DMS114 treated with DMSO at 0.1 percent for 48 hours (cell line): ENCODE results near the gene RALGAPA1.
"Not testable (repeated sequence)": the region's sequence is repeated elsewhere in the genome, so short reads cannot be mapped to it uniquely, and the experiment has no call there.

ENCODE experiments used
- DNase-seq: peaks from one replicate; lab custom pipeline; 2025; ENCODE audit not compliant: unreplicated experiment; lab: John Stamatoyannopoulos, UW

RALGAPA1 gene

GRCh38 chr14:35766036-35766699 is 42.9 kb downstream of the RALGAPA1 start:
- no peak for DNase-seq

DNA sequence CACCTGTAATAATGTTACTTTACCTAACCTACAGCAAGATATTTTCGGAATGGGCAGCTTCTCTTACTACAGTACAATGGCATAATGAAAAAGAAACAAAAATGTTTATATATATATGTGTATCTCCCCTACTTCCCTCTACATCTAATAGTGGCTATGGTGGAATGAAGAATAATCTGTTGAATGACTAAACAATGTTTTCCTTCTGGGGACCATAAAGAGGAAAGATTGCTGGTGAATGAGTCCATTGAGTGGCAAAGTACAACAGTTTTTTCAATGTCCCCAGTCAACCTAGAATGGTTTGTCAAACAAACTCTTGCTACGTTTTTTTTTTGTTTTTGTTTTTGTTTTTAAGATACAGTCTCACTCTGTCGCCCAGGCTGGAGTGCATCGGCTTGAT is 47.2 kb downstream of the RALGAPA1 start:
- DNase-seq: no peak

DNA sequence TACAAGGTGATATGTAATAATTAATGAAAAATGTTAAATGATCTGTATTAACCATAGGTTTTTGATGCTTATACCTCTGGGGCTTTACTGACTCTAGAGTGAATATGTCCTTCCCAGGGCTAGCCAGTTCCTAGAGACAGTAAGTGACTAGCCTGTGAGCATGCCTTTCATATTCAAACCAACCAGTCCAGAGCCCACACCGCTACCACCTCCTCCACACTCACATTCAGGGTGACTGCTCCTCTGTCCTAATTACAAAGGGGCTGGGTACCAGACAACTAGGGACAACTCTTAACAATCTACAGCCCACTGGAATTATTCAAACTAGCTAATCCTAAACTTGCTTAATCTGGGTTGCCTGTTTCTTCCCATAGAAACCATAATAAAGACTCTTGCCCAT is 49.0 kb downstream of the RALGAPA1 start:
- DNase-seq: no peak

- DNase-seq: no peak
Observed at GRCh38 chr14:35758523-35759129, 50.5 kb downstream of the RALGAPA1 start.

- no peak for DNase-seq
Observed at GRCh38 chr14:35754671-35755070, 54.4 kb downstream of the RALGAPA1 start.

DNA sequence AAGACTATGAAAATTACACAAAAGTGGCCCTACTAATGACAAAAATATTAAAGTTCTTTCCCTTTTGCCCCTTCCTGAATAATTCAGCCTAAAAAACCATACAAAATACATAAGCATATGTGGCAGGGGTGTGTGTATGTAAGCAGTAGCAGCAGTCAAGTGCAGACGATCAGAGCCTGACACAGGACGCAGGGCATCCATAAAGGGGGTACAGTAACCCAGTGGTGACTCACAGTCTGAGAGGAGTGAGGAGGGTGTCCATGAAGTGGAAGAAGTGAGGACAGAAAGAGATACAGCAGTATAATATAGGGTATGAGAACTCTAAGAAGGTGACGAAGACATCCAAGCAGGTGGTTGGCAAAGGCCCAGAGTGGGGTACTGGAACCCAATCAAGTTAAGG is 56.7 kb downstream of the RALGAPA1 start:
- DNase-seq: no peak

DNA sequence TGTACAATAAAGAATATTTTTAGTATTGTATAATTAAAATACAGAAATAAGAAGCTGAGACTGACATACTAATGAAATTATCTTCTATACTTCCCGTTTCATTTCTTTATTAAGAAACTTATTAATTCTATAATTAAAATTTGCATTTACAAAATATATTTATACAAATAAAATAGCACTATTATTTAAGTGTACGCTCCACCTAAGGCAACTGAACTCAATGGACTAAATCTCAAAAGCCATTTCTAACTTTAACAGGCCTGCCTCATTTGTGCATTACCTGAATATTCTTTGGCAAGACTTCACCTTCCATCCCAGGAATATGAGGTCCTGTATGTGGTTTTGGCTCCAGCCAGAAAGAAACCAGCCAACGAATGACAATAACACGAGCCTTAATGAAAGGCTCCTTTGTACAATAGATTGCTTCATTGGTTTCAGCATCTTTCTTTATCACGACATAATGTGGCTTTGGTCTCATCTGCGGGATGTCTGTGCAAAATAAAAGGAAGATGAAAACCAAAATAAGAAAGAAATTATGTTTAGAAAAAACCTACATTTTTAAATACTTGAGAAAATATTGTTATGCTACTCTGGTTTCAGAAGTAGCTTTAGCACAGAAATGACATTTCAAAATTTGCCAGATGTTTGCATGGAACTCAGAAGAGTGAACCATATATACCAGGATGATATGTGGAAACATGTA is 58.7 kb downstream of the RALGAPA1 start:
- no peak for DNase-seq

DNA sequence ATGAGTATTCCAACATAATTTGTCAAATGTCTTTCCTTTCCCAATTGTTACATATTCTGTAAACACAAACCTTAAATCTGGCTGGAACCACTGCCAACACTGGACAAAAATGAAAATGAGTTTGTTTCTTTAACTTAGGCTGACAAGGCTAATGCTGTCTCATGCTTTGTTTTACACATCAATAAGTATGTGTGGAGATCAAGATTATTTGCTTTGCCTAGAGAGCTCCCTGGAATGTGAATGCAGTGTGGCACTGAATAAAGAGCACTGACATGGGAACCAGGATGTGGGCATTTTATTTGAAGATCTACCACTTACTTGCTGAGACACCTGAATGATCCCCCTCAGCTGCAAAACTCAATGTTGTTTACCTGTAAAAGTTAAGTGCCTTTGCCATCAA is 61.7 kb downstream of the RALGAPA1 start:
- no peak for DNase-seq

DNA sequence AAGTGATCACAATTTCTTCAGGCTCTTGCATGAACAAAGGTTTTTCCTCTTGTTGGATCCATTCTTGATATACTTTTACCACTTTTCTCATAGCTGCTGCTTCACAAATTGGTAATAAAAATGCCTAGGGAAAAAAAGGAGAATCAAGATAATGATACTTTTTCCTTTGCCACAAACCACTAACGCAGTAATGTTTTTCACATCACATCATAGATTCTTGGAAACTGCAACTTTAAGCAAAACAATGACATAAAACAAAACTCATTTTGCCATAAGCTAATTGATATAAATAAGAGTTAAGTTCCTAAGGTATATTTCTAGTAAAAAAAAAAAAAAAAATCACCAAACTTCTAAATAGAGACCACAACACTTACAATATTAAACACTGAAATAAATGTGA is 66.7 kb downstream of the RALGAPA1 start:
- no peak for DNase-seq

- no peak for DNase-seq
Observed at GRCh38 chr14:35742032-35742371, 67.1 kb downstream of the RALGAPA1 start.

DNA sequence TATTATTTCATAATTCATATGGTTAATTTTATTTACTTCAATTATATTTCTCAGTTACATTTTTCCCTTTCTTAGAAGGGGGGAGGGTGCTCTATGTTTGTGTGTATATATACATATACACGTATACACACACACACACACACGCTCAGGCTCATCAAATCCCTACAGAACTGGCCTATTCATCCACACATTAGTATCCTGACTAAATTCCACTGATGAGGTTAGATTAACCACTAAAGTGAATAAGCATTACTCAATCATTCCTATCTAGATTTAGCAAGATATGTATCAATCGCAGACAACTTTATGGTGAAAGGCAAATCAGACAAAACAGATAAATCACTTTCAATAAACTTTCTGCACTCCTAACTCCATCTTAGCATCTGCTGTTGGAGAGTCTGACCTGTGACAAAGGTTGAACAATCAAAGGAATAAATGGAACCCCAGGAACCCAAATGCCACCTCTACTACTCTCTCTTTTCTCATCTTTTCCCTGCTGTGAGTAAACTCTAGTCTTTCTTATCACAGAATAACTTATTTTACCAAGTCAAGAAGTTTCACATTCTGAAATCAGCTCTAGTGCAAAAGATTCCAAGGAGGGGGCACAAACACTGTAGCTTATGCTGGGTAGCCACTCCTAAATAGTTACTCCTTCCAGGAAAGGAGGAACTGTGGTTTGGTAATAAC is 67.6 kb downstream of the RALGAPA1 start:
- no peak for DNase-seq

GRCh38 chr14:35740215-35740614 is 68.9 kb downstream of the RALGAPA1 start:
- no peak for DNase-seq

DNA sequence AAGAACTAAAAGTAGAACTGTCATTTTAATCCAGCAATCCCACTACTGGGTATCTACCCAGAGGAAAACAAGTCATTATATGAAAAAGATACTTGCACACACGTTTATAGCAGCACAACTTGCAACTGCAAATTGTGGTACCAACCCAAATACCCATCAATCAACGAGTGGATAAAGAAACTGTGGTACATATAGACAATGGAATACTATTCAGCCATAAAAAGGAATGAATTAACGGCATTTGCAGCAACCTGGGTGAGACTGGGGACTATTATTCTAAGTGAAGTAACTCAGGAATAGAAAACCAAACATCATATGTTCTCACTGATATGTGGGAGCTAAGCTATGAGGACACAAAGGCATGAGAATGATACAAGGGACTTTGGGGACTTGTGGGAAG is 73.9 kb downstream of the RALGAPA1 start:
- not testable (repeated sequence) for DNase-seq

DNA sequence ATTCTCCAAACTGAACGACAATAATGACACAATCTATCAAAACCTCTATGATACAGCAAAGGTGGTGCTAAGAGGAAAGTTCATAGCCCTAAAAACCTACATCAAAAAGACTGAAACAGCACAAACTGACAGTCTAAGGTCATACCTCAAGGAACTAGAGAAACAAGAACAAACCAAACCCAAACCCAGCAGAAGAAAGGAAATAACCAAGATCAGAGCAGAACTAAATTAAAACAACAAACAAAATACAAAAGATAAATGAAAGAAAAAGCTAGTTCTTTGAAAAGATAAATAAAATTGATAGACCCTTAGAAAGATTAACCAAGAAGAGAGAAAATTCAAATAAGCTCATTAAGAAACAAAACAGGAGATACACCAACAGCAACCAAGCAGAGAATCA is 75.6 kb downstream of the RALGAPA1 start:
- not testable (repeated sequence) for DNase-seq

GRCh38 chr14:35730871-35731270 is 78.2 kb downstream of the RALGAPA1 start:
- no peak for DNase-seq

GRCh38 chr14:35727764-35728163 is 81.3 kb downstream of the RALGAPA1 start:
- DNase-seq: no peak

DNA sequence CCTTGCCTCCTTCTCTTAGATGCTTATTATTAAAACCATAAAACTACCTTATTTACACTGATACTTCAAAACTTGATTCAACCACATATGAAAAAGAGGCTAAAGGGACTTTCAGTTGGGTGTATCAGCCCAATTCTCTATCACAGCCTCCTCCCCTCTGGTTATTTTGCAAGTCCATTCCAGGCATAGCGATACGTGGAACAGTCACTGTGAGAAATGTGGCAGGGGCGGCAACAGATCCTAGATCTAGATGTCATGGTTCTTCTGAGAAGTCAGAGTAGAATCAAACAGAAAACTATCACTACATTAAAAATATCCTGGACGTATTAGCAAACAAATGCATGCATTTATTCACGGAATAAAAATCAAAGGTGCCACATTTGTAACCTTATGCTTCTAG is 83.2 kb downstream of the RALGAPA1 start:
- DNase-seq: no peak

GRCh38 chr14:35715079-35715478 is 94.0 kb downstream of the RALGAPA1 start:
- no peak for DNase-seq

DNA sequence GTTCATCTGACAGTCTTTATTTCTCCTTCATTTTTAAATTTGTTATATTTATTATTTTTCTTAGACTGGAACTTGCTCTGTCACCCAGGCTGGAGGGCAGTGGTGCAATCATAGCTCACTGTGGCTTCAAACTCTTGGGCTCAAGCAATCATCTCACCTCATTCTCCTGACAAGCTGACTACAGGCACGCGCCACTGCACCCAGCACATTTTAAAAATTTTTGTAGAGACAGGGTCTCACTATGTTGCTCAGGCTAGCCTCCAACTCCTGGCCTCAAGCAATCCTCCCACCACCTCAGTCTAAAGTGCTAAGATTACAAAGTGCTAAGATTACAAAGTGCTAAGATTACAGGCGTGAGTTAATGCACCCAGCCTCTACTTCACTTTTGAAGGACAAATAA is 96.6 kb downstream of the RALGAPA1 start:
- DNase-seq: no peak

- no peak for DNase-seq
Observed at GRCh38 chr14:35708062-35708461, 101.0 kb downstream of the RALGAPA1 start.

DNA sequence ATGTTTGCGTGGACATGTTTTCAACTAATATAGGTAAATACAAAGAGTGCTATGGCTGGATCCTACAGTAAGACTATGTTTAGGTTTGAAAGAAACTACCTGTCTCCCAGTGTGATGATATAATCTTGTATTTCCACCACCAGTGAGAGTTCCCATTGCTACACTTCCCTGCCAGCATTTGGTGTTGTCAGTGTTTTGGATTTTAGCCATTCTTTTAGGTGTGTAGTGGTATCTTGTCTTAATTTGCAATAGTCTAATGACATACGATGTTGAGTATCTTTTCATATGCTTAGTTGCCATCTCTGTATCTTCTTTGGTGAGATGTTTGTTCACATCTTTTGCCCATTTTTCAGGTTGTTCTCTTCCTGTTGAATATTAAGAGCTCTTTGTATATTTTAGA is 103.5 kb downstream of the RALGAPA1 start:
- DNase-seq: no peak
